HepG2 (cell line): Measurements from ENCODE around the gene COPS4. TPM values are rescaled to one million over a fixed set of nuclear protein-coding genes. Genes with fewer than 3 reads are reported as not detected.
A peak's percentile ranks its signal among the peaks of the same experiment; 100 is the strongest.

ENCODE experiments used
- DMTF1 ChIP-seq: sonication (generic); formaldehyde crosslinking; IDR thresholded peaks from 2 replicates; pipeline ENCODE4 v1.4.0; 2020; ENCODE audit warnings: mild to moderate bottlenecking, missing genetic modification reagents
- KDM2A ChIP-seq: sonication (generic); formaldehyde crosslinking; IDR thresholded peaks from 2 replicates; pipeline ENCODE4 v1.4.0; 2020; ENCODE audit warnings: low read depth, missing genetic modification reagents, borderline replicate concordance
- KMT2B ChIP-seq: IDR thresholded peaks from 2 replicates; pipeline ENCODE4 v1.6.1; 2016; ENCODE audit warnings: missing genetic modification reagents, missing compliant biosample characterization
- NKX3-1 ChIP-seq: sonication (generic); formaldehyde crosslinking; IDR thresholded peaks from 2 replicates; pipeline ENCODE4 v1.5.0; 2020; ENCODE audit warnings: missing genetic modification reagents
- PITX1 ChIP-seq: sonication (generic); formaldehyde crosslinking; IDR thresholded peaks from 2 replicates; pipeline ENCODE4 v1.5.1; 2020; ENCODE audit warnings: mild to moderate bottlenecking, missing genetic modification reagents
- TCF7 ChIP-seq: sonication (generic); IDR thresholded peaks from 2 replicates; pipeline ENCODE4 v1.6.1; 2016; ENCODE audit warnings: antibody characterized with exemption, low read depth
- XBP1 ChIP-seq: sonication (generic); formaldehyde crosslinking; IDR thresholded peaks from 2 replicates; pipeline ENCODE4 v1.5.0; 2020; ENCODE audit warnings: missing genetic modification reagents
- ZNF20 ChIP-seq: sonication (generic); formaldehyde crosslinking; IDR thresholded peaks from 2 replicates; pipeline ENCODE4 v1.4.0; 2020; ENCODE audit warnings: mild to moderate bottlenecking, moderate library complexity, missing genetic modification reagents
- ZNF513 ChIP-seq: sonication (generic); formaldehyde crosslinking; conservative IDR thresholded peaks from 2 replicates; pipeline ENCODE4 v1.5.0; 2020; ENCODE audit warnings: missing genetic modification reagents
- ZNF558 ChIP-seq: sonication (generic); formaldehyde crosslinking; IDR thresholded peaks from 2 replicates; pipeline ENCODE4 v1.9.0; 2022; ENCODE audit warnings: mild to moderate bottlenecking, missing genetic modification reagents, borderline replicate concordance
- ZNF7 ChIP-seq: IDR thresholded peaks from 2 replicates; pipeline ENCODE4 v1.6.1; 2016; ENCODE audit warnings: missing biosample characterization, missing genetic modification reagents
- ZNF780A ChIP-seq: sonication (generic); formaldehyde crosslinking; IDR thresholded peaks from 2 replicates; pipeline ENCODE4 v1.8.0; 2022; ENCODE audit warnings: mild to moderate bottlenecking, missing genetic modification reagents, moderate library complexity
- ZNF816 ChIP-seq: sonication (generic); formaldehyde crosslinking; IDR thresholded peaks from 2 replicates; pipeline ENCODE4 v1.8.0; 2022; ENCODE audit warnings: missing genetic modification reagents, mild to moderate bottlenecking, borderline replicate concordance
- polyA plus RNA-seq, 8 experiments: library from polyadenylated mRNA; depleted of rRNA in 3 of 8; stranded (reverse) in 7 of 8; unstranded in 1 of 8; fragments of >200 nt; fragmentation: Illumina TruSeq in 4 of 8; extraction: Trizol in 4 of 8; gene quantifications; 2 replicates each; pipeline versions ENCODE4 v1.2.1 to v1.2.3, GENCODE V29; 2011 to 2016; ENCODE audit warnings: low read depth in 4 of 8, missing spikeins in 1 of 8, mixed read lengths in 1 of 8; ENCODE audit not compliant: insufficient read depth in 1 of 8
- total RNA-seq, 5 experiments: library from RNA; depleted of rRNA; stranded (reverse); fragments of >200 nt; fragmentation: Illumina TruSeq; extraction: Trizol; gene quantifications; 2 replicates each; pipeline ENCODE4 v1.2.3, GENCODE V29; 2016; ENCODE audit warnings: low read depth in 1 of 5
- TF ChIP-seq, protein P1 (sequence below), 2 experiments: fragments of 450-650 bp in 1 of 2; sonication (generic) in 1 of 2; formaldehyde crosslinking; IDR thresholded peaks; 2 replicates each; pipeline versions ENCODE4 v1.5.0 to v1.8.0; 2020 to 2022; ENCODE audit warnings: mild to moderate bottlenecking in 1 of 2, missing genetic modification reagents in 1 of 2
- TF ChIP-seq, protein P2 (sequence below): sonication (generic); formaldehyde crosslinking; IDR thresholded peaks from 2 replicates; pipeline ENCODE4 v1.4.0; 2020; ENCODE audit warnings: missing genetic modification reagents, mild to moderate bottlenecking, borderline replicate concordance
- TF ChIP-seq, protein P3 (sequence below): sonication (generic); formaldehyde crosslinking; IDR thresholded peaks from 2 replicates; pipeline ENCODE4 v1.5.0; 2020; ENCODE audit warnings: missing genetic modification reagents, mild to moderate bottlenecking, borderline replicate concordance
- TF ChIP-seq, protein P4 (sequence below): sonication (generic); formaldehyde crosslinking; IDR thresholded peaks from 2 replicates; pipeline ENCODE4 v1.8.0; 2022; ENCODE audit warnings: mild to moderate bottlenecking, missing genetic modification reagents

The COPS4 gene
- total and polyA plus RNA-seq, 2 of the 13 experiments (the other 11 are each of a cell fraction or from before 2014, with no cell fraction given), result 28.8 to 52.5 TPM

DNA sequence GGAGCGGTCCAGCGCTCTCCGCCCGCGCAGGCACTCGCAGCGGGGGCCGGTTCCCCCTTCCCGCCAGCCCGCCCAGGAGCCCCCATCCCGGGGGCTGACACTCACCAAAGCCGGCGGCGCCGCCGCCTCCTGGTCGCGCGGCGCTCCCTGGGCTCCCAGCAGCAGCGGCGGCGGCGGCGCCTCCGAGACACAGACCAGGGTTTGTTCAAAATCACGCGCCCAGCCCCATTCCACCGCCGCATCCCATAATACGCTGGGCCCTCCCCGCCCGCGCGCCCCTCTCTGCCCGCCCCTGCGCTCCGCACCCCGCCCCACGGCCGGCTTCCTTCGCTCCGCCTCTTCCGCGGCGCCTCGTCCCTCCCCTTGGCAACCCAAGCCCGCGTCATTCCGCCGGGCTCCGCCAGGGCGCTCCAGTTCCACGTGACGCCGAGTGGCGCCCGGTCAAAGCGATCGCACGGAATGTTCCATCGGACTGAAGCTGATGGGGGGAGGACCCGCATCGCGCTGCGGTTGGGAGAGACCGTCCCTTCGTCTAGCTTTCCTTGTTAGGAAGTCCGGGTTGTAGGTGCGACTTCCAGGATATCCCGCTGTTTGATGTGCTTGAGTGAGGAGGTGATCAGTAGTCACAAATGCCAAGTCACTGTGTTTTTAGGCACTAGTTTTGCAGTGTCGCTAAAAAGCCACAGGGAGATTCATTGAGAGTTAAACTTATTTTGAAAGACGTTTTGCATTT is 22.1 kb upstream of the COPS4 start (continued):
- TF ChIP-seq, protein P1, sequence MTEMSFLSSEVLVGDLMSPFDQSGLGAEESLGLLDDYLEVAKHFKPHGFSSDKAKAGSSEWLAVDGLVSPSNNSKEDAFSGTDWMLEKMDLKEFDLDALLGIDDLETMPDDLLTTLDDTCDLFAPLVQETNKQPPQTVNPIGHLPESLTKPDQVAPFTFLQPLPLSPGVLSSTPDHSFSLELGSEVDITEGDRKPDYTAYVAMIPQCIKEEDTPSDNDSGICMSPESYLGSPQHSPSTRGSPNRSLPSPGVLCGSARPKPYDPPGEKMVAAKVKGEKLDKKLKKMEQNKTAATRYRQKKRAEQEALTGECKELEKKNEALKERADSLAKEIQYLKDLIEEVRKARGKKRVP (CRISPR knock-in tag; IDR thresholded peaks at IDR 0.05), result peak in 1 of 2 experiments; percentile 47; a peak in 1 of 4 replicates
- TF ChIP-seq KDM2A (CRISPR knock-in tag), result peak; percentile 95
- TF ChIP-seq PITX1 (CRISPR knock-in tag), result peak; percentile 60
- no peak for TF ChIP-seq DMTF1
- peak; percentile 89 for TF ChIP-seq KMT2B
- no peak for TF ChIP-seq XBP1 (CRISPR knock-in tag)
- TF ChIP-seq, protein P2, sequence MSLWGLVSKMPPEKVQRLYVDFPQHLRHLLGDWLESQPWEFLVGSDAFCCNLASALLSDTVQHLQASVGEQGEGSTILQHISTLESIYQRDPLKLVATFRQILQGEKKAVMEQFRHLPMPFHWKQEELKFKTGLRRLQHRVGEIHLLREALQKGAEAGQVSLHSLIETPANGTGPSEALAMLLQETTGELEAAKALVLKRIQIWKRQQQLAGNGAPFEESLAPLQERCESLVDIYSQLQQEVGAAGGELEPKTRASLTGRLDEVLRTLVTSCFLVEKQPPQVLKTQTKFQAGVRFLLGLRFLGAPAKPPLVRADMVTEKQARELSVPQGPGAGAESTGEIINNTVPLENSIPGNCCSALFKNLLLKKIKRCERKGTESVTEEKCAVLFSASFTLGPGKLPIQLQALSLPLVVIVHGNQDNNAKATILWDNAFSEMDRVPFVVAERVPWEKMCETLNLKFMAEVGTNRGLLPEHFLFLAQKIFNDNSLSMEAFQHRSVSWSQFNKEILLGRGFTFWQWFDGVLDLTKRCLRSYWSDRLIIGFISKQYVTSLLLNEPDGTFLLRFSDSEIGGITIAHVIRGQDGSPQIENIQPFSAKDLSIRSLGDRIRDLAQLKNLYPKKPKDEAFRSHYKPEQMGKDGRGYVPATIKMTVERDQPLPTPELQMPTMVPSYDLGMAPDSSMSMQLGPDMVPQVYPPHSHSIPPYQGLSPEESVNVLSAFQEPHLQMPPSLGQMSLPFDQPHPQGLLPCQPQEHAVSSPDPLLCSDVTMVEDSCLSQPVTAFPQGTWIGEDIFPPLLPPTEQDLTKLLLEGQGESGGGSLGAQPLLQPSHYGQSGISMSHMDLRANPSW (CRISPR knock-in tag), result peak; percentile 70; the same call in 1 of the 2 replicates
- TF ChIP-seq, protein P3, sequence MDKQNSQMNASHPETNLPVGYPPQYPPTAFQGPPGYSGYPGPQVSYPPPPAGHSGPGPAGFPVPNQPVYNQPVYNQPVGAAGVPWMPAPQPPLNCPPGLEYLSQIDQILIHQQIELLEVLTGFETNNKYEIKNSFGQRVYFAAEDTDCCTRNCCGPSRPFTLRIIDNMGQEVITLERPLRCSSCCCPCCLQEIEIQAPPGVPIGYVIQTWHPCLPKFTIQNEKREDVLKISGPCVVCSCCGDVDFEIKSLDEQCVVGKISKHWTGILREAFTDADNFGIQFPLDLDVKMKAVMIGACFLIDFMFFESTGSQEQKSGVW (CRISPR knock-in tag), result no peak
- peak; percentile 42 for TF ChIP-seq TCF7
- 0 out of 2 replicates have a peak, but pooled peaks have one; percentile 51 for TF ChIP-seq ZNF780A
- TF ChIP-seq, protein P4, sequence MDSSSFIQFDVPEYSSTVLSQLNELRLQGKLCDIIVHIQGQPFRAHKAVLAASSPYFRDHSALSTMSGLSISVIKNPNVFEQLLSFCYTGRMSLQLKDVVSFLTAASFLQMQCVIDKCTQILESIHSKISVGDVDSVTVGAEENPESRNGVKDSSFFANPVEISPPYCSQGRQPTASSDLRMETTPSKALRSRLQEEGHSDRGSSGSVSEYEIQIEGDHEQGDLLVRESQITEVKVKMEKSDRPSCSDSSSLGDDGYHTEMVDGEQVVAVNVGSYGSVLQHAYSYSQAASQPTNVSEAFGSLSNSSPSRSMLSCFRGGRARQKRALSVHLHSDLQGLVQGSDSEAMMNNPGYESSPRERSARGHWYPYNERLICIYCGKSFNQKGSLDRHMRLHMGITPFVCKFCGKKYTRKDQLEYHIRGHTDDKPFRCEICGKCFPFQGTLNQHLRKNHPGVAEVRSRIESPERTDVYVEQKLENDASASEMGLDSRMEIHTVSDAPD, result peak; percentile 67; the same call in 1 of the 2 replicates
- no peak; the same call in 1 of the 2 replicates for TF ChIP-seq ZNF816 (CRISPR knock-in tag)
- TF ChIP-seq ZNF7, result no peak
- TF ChIP-seq ZNF558 (CRISPR knock-in tag), result no peak
- TF ChIP-seq ZNF20 (CRISPR knock-in tag), result no peak
- 0 out of 2 replicates have a peak, but pooled peaks have one; percentile 18 for TF ChIP-seq ZNF513 (CRISPR knock-in tag)
- TF ChIP-seq NKX3-1, result peak; percentile 61; the same call in 1 of the 2 replicates
